ENCODE results near the gene CDH22. TPM values are rescaled to one million over a fixed set of nuclear protein-coding genes. Genes with fewer than 3 reads are reported as not detected.

The CDH22 gene
- total and polyA plus RNA-seq, 2 donors from 2014 or later: 0.19 to 1.6 TPM

DNA sequence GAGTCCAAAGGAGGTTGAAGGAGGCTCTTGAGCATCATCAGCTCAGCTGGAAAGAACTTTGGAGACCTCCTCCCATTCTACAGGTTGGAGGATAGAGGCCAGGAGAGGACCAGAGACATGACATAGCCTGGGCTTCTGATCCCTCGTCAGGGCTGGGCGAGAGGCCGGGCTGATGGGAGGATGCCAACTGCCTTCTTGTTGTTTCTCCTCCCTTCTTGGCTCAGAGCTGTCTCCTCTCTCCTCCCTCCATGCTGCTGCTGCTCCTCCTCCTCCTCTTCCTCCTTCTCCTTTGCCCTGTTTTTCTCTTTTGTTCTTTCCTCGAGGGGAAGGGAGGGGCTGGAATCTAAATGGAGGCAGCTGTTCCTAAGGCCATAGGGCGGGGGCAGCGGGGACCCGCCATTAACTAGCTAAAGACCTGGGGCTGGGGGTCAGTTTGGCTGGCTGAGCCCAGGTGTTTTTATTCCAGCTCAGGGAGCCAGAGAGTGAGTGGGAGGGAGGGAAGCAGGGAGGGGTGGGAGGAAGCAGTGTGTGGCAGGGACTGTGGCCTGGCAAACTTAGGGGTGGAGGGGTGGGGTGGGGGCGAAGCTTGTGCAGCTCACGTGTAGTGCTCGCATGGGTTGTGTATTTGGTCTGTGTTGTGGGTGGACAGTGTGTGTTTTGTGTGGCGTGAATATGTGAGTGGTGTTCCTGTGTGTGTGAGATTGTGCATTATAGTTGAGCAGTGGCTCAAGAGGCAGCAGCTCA is 105.4 kb downstream of the CDH22 start:
- peaks cover 7% of the 10 kb centered on the region for H3K27me3 ChIP-seq (ENCODE audit: control insufficient read depth, insufficient read depth, low read length)
- peak in 1 of 5 donors; percentile 41 for DNase-seq
- no peaks in the 10 kb centered on the region for H3K4me1 ChIP-seq (ENCODE audit: control insufficient read depth in 2 of 3, insufficient read depth in 2 of 3, low read depth in 1 of 3, low read length in 3 of 3)
- no peaks in the 10 kb centered on the region for H3K9me3 ChIP-seq (ENCODE audit: control insufficient read depth in 2 of 3, insufficient read depth in 1 of 3, low read length in 3 of 3)
- TF ChIP-seq, protein P1, sequence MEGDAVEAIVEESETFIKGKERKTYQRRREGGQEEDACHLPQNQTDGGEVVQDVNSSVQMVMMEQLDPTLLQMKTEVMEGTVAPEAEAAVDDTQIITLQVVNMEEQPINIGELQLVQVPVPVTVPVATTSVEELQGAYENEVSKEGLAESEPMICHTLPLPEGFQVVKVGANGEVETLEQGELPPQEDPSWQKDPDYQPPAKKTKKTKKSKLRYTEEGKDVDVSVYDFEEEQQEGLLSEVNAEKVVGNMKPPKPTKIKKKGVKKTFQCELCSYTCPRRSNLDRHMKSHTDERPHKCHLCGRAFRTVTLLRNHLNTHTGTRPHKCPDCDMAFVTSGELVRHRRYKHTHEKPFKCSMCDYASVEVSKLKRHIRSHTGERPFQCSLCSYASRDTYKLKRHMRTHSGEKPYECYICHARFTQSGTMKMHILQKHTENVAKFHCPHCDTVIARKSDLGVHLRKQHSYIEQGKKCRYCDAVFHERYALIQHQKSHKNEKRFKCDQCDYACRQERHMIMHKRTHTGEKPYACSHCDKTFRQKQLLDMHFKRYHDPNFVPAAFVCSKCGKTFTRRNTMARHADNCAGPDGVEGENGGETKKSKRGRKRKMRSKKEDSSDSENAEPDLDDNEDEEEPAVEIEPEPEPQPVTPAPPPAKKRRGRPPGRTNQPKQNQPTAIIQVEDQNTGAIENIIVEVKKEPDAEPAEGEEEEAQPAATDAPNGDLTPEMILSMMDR (IDR thresholded peaks at IDR 0.05; ENCODE audit: borderline replicate concordance, extremely low read depth, insufficient read depth): no peak
- no peak for FAIRE-seq
- H3K4me3 ChIP-seq (ENCODE audit: low read length in 3 of 3): no peak overlapping the region
- no peak overlapping the region for H3K27ac ChIP-seq (ENCODE audit: low read depth in 2 of 2, low read length in 2 of 2)
- intact Hi-C loops (cut with DNase I): no loop called here
- H3K36me3 ChIP-seq (ENCODE audit: control insufficient read depth in 2 of 3, insufficient read depth in 3 of 3, low read length in 3 of 3): no peaks in the 10 kb centered on the region
- no peak overlapping the region for H3K9ac ChIP-seq (ENCODE audit: low read length in 3 of 3)

DNA sequence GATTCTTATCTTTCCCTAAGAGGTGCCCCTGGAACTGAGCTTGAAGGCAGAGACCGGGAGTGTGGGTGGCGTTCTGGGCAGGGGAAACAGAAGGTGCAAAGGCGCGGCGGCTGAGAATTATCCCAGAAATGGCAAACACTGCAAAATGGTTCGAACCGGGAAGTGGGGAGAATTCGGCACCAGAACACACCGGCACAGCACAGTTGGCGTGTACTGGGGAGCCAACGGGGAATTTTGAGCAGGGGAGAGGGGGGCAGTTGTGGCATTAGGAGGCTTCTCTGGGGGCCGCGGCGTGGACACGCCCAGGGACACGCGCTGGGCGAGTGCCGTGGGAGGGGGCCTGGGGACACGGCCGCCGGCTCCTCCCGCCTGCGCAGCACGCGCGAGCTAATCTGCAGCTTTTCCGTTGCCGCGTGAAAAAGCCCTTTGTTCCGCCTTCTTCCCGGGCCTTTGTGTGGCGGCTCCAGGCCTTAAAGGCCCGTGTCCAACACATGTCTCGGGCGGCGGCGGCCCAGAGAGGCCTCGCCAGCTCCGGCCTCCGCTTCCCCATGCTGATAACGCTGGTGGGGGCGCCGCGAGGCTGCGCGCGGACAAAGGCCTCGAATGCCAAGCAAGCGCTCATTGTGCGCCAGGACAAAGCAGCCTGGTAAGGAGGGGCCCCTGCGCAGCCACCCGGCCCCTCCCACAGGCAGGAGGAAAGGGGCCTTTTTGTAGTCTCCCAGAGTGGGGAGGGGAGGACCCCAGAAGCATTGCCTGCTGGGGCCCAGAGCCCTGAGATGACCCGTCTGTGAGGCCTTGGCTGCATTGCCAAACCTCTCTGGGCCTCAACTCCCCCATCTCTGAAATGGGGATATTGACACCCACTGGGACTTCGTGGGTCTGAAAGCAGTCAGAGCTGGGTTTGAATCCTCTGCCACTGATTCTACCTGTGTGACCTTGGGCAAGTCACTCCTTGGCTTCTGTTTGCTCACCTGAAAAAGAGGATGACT is 107.4 kb downstream of the CDH22 start:
- H3K27ac ChIP-seq (ENCODE audit: low read depth in 2 of 2, low read length in 2 of 2): no peak overlapping the region
- H3K27me3 ChIP-seq (ENCODE audit: control insufficient read depth, insufficient read depth, low read length): peaks cover 7% of the 10 kb centered on the region
- H3K9me3 ChIP-seq (ENCODE audit: control insufficient read depth in 2 of 3, insufficient read depth in 1 of 3, low read length in 3 of 3): no peaks in the 10 kb centered on the region
- no peaks in the 10 kb centered on the region for H3K36me3 ChIP-seq (ENCODE audit: control insufficient read depth in 2 of 3, insufficient read depth in 3 of 3, low read length in 3 of 3)
- no peak for FAIRE-seq
- no peak overlapping the region for H3K4me3 ChIP-seq (ENCODE audit: low read length in 3 of 3)
- TF ChIP-seq, protein P1 (IDR thresholded peaks at IDR 0.05; ENCODE audit: borderline replicate concordance, extremely low read depth, insufficient read depth): no peak
- intact Hi-C loops (cut with DNase I): no loop called here
- no peak overlapping the region for H3K9ac ChIP-seq (ENCODE audit: low read length in 3 of 3)
- DNase-seq: no peak
- no peaks in the 10 kb centered on the region for H3K4me1 ChIP-seq (ENCODE audit: control insufficient read depth in 2 of 3, insufficient read depth in 2 of 3, low read depth in 1 of 3, low read length in 3 of 3)

DNA sequence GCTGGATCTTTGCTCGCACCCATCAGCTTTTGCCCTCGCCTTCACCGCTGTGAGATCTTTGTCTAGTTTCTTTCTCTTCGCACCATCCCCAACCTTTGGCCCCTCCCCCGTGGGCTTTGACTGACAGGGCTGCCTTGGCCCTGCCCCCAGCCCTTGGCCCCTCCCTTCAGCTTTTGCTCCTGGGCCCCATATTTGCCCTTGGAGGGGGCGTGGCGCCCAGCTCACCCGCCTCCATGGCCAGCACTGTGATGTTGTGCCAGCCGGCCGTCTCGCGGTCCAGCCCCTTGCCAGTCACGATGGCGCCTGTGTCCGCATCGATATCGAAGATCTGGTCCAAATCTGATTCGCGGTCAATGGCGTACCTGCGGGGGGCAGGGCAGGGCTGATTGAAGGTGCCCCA is 109.1 kb downstream of the CDH22 start:
- Histone ChIP-seq H3K9me3 (ENCODE audit: control insufficient read depth in 2 of 3, insufficient read depth in 1 of 3, low read length in 3 of 3) (no peaks in the 10 kb centered on the region), H3K36me3 (ENCODE audit: control insufficient read depth in 2 of 3, insufficient read depth in 3 of 3, low read length in 3 of 3) (no peaks in the 10 kb centered on the region), H3K9ac (ENCODE audit: low read length in 3 of 3) (no peak overlapping the region), H3K4me1 (ENCODE audit: control insufficient read depth in 2 of 3, insufficient read depth in 2 of 3, low read depth in 1 of 3, low read length in 3 of 3) (no peaks in the 10 kb centered on the region), H3K27me3 (ENCODE audit: control insufficient read depth, insufficient read depth, low read length) (peaks cover 7% of the 10 kb centered on the region), H3K27ac (ENCODE audit: low read depth in 2 of 2, low read length in 2 of 2) (no peak overlapping the region), H3K4me3 (ENCODE audit: low read length in 3 of 3) (no peak overlapping the region)
- DNase-seq (no peak), FAIRE-seq (no peak)
- intact Hi-C loops (cut with DNase I): no loop called here
- TF ChIP-seq, protein P1 (IDR thresholded peaks at IDR 0.05; ENCODE audit: borderline replicate concordance, extremely low read depth, insufficient read depth): no peak
